Measurements from ENCODE around the gene UBE2D1. TPM values are rescaled to one million over a fixed set of nuclear protein-coding genes. Genes with fewer than 3 reads are reported as not detected.

UBE2D1 gene
- total RNA-seq, 2 donors from 2014 or later = 14.6 to 18.4 TPM

DNA sequence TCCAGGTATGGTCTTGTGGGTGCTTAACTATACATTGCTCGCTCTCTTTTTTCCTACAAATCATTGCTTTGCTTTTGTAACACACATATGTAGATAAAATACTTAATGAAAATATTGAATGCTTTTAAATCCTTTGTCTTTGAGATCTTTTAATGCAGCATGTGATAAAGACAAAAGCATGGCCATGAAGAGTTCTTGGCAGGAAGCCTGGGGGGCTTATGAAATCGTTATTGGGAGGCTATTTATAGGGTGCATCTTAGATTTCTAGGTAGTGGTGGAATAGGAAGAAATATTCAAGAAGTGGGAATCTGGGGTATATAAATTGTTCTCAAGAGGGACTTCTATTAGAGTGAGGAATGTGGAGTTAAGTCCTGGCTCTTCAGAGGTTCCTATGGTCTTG, 21.9 kb downstream of the UBE2D1 start:
- Histone ChIP-seq H3K27me3 (no peaks in the 10 kb centered on the region), H3K27ac (no peak overlapping the region), H3K9me3 (no peaks in the 10 kb centered on the region), H3K4me1 (no peaks in the 10 kb centered on the region), H3K4me3 (no peak overlapping the region), H3K9ac (ENCODE audit: low read depth in 2 of 2, low read length in 2 of 2) (no peak overlapping the region), H3K36me3 (no peaks in the 10 kb centered on the region)
- TF ChIP-seq, protein P1, sequence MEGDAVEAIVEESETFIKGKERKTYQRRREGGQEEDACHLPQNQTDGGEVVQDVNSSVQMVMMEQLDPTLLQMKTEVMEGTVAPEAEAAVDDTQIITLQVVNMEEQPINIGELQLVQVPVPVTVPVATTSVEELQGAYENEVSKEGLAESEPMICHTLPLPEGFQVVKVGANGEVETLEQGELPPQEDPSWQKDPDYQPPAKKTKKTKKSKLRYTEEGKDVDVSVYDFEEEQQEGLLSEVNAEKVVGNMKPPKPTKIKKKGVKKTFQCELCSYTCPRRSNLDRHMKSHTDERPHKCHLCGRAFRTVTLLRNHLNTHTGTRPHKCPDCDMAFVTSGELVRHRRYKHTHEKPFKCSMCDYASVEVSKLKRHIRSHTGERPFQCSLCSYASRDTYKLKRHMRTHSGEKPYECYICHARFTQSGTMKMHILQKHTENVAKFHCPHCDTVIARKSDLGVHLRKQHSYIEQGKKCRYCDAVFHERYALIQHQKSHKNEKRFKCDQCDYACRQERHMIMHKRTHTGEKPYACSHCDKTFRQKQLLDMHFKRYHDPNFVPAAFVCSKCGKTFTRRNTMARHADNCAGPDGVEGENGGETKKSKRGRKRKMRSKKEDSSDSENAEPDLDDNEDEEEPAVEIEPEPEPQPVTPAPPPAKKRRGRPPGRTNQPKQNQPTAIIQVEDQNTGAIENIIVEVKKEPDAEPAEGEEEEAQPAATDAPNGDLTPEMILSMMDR (IDR thresholded peaks at IDR 0.05) = no peak
- DNase-seq = no peak
- intact Hi-C loops (cut with DNase I) = no loop called here

- no peaks in the 10 kb centered on the region for H3K9me3 ChIP-seq
- H3K27ac ChIP-seq = no peak overlapping the region
- no peak for DNase-seq
- no peak overlapping the region for H3K9ac ChIP-seq (ENCODE audit: low read depth in 2 of 2, low read length in 2 of 2)
- no peaks in the 10 kb centered on the region for H3K4me1 ChIP-seq
- no peaks in the 10 kb centered on the region for H3K36me3 ChIP-seq
- intact Hi-C loops (cut with DNase I) = no loop called here
- H3K27me3 ChIP-seq = no peaks in the 10 kb centered on the region
- no peak overlapping the region for H3K4me3 ChIP-seq
- TF ChIP-seq, protein P1 (IDR thresholded peaks at IDR 0.05) = no peak
These were observed 23.6 kb downstream of the UBE2D1 start for GRCh38 chr10:58358314-58358933.

DNA sequence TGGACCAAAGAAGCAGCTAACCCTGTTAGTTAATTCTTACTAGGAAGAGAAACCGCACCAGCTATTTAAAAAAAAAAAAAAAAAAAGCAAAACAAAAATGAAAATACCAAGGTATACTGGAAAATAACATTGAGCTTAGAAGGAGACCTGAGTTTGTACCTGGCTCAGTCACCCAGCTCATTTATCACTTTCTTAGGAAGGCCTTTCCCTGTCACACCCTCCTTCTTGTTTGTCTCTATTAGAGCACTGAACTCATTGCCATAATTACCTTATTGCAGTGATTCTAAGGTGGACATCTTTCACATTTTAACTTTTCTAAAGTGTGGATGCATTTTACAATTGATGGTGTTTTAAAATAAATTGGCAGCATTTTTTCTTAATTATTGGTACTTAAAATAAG, 24.1 kb downstream of the UBE2D1 start:
- intact Hi-C loops (cut with DNase I) = no loop called here
- H3K27ac ChIP-seq = no peak overlapping the region
- TF ChIP-seq, protein P1 (IDR thresholded peaks at IDR 0.05) = no peak

DNA sequence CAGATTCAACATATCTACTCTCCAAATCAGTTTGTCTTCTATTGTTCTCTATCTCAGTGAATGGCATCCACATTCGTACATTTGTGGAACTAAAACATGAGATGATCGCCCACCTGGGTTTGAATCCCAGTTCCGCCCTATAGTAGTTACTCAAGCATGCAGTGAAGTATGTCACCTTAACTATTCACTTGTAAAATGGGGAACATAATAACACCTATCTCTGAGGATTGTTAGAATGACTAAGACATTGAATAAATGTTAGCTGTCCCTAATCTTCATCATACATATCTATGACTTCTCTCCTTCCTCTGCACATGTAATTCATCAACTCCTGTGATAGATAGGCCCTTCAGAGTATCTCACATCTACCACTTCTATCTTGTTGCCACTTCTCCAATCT, 24.7 kb downstream of the UBE2D1 start:
- Histone ChIP-seq H3K9ac (ENCODE audit: low read depth in 2 of 2, low read length in 2 of 2) (no peak overlapping the region), H3K9me3 (no peaks in the 10 kb centered on the region), H3K36me3 (no peaks in the 10 kb centered on the region), H3K4me1 (no peaks in the 10 kb centered on the region), H3K4me3 (no peak overlapping the region), H3K27me3 (no peaks in the 10 kb centered on the region), H3K27ac (no peak overlapping the region)
- intact Hi-C loops (cut with DNase I) = no loop called here
- no peak for DNase-seq
- TF ChIP-seq, protein P1 (IDR thresholded peaks at IDR 0.05) = no peak

More for the DNA sequence above, 24.1 kb downstream of the UBE2D1 start:
- no peaks in the 10 kb centered on the region for H3K27me3 ChIP-seq
- H3K9me3 ChIP-seq = no peaks in the 10 kb centered on the region
- H3K36me3 ChIP-seq = no peaks in the 10 kb centered on the region
- H3K9ac ChIP-seq (ENCODE audit: low read depth in 2 of 2, low read length in 2 of 2) = no peak overlapping the region
- no peak for DNase-seq
- no peaks in the 10 kb centered on the region for H3K4me1 ChIP-seq
- no peak overlapping the region for H3K4me3 ChIP-seq

GRCh38 chr10:58360412-58361004, 25.7 kb downstream of the UBE2D1 start:
- intact Hi-C loops (cut with DNase I) = no loop called here
- H3K4me3 ChIP-seq = no peak overlapping the region

More at GRCh38 chr10:58360412-58361004, 25.7 kb downstream of the UBE2D1 start:
- H3K9me3 ChIP-seq = no peaks in the 10 kb centered on the region
- H3K9ac ChIP-seq (ENCODE audit: low read depth in 2 of 2, low read length in 2 of 2) = no peak overlapping the region
- H3K27ac ChIP-seq = no peak overlapping the region
- TF ChIP-seq, protein P1 (IDR thresholded peaks at IDR 0.05) = no peak
- no peaks in the 10 kb centered on the region for H3K36me3 ChIP-seq
- no peaks in the 10 kb centered on the region for H3K4me1 ChIP-seq
- DNase-seq = no peak
- no peaks in the 10 kb centered on the region for H3K27me3 ChIP-seq
